HG03103 (cell line): ENCODE data around the gene PSMC4.
"Not testable (repeated sequence)": the region's sequence is repeated elsewhere in the genome, so short reads cannot be mapped to it uniquely, and the experiment has no call there.

Experiments
- ATAC-seq: cut with Tn5 transposase; IDR thresholded peaks from one replicate; pipeline ENCODE4 v1.9.1; 2021; ENCODE audit warnings: low read depth; ENCODE audit not compliant: unreplicated experiment

The PSMC4 gene

DNA sequence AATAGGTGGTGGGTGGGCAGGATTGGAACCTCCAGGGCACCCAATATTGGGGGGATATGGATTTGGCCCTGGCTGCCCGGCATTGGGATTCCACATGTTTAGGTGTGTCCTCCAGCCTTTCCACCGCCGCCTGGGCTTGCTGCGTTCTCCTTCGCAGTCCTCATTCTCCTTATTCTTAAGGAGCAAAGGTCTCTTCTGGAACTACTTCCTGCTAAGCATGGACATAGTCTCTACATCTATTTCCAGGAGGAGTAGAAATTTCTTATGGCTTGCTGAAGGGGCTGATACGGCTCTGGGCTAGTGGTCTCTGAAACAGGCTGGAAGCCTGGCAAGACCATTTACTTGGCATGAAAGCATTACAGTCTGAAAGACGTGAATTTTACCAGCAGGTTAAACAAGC is 27.4 kb upstream of the PSMC4 start:
- ATAC-seq, result no peak

DNA sequence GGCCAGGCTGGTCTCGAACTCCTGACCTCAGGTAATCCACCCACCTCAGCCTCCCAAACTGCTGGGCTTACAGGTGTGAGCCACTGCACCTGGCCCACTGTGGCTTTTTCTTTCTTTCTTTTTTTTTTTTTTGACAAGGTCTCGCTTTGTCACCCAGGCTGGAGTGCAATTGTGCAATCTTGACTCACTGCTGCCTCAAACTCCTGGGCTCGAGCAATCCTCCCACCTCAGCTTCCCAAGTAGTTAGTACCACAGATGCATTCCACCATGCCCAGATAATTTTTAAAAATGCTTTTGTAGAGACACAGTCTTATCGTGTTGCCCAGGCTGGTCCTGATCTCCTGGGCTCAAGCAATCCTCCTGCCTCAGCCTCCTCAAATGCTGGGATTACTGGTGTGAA is 24.4 kb upstream of the PSMC4 start:
- no peak for ATAC-seq

DNA sequence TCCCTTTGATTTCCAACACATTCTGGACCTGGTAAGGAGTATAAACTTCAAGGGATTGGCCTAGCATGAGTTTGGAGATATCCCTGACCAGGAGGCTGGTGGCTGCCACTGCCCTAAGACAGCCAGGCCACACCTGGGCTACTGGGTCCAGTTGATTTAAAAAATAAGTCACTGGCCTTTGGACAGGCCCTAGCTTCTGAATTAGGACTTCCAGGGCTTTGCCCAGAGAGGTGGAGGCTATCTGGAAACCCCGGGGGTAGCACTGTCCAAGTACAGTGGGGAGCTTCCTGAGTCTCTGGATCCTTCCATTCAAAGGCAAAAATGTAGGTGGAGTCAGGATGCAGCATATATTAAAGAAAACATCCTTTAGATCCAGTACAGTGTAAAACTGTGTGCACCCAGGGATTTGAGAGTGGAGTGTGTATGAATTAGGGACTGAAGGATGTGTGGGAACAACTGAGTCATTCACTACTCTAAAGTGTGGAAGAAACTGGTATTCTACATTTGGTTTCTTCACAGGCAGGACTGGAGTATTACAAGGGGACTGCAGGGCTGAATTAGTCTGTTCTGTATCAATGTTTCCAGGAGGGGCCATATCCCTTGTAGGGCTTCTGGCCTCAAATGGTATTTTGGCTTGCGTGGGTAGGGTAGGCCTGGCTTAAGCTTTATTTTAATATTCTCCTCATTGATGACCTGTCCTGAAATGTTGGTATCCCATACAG is 21.8 kb upstream of the PSMC4 start:
- ATAC-seq, result no peak

DNA sequence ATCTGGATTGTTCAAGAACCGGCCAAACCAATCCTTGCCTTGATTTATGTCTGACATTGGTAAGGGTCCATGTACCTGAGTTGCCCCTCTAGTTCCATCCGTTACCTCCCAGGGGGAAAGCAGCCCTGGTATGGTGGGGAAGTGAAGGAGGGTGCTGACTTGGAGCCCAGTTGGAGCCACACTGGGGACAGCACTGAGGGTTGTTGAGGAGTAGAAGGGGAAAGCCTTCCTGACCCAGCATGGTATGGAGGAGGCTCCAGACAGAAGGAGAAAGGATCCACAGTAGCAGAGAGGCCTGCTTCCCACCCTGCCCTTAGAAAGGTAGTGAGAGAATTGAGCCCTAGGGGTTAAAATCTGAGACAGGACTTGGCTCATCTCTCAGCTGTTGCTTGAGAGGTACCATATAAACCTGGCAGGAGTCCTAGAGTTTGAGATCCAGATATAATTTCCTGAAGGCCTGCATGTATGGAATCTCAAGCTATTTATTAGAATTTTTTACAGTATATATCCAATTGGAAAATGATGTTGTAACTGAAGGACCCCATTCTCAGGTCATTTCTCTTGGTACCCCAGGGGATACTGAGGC is 19.8 kb upstream of the PSMC4 start:
- ATAC-seq, result no peak

DNA sequence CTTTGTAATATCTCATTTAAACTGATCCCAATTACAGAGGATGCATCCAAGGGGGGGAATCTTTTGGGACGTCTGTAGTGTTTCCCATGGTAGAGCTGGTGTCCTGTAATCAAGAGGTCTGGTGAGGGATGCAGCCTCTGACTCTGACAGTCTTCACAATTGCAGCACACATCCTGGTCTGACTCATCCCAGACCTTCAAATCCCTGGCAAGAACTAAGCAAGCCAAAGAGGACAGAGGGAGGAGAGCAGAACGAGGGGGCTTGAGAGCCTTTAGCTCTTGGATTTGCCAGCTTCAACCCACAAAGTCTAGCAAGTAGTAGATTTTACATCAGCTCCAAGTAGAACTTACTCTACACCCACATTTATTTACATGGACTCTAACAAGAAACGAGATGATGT is 19.3 kb upstream of the PSMC4 start:
- ATAC-seq, result no peak

DNA sequence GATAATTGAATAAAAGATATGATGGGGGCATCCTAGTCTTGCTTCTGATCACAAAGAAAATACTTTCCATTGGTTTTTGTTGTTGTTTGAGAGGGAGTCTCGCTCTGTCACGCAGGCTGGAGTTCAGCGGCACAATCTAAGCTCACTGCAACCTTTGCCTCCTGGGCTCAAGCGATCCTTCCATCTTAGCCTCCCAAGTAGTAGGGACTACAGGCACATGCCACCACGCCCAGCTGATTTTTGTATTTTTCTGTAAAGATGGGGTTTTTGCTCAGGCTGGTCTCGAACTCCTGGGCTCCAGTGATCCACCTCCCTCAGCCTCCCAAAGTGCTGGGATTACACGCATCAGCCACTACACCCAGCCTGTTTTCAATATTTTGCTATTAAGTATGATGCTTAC is 17.1 kb upstream of the PSMC4 start:
- no peak for ATAC-seq

DNA sequence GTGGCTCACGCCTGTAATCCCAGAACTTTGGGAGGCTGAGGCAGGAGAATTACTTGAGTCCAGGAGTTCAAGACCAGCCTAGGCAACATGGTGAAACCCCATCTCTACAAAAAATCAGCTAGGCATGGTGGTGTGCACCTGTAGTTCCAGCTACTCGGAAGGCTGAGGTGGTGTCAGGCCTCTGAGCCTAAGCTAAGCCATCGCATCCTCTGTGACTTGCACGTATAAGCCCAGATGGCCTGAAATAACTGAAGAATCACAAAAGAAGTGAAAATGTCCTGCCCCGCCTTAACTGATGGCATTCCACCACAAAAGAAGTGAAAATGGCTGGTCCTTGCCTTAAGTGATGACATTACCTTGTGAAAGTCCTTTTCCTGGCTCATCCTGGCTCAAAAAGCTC is 13.1 kb upstream of the PSMC4 start:
- ATAC-seq, result not testable (repeated sequence)

DNA sequence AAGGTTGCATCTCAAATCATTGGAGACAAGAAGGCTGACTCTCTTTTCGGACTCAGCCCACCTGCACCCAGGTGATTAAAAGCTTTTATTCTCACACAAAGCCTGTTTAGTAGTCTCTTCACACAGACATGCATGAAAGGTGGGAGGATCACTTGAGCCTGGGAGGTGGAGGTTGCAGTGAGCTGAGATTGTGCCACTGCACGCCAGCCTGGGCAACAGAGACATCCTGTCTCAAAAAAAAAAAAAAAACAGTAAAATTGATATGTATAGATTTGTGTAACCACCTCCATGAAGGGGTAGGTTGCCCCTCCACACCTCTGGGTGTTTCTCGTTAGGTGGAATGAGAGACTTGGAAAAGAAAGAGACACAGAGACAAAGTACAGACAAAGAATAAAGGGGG is 12.0 kb upstream of the PSMC4 start:
- ATAC-seq, result not testable (repeated sequence)

DNA sequence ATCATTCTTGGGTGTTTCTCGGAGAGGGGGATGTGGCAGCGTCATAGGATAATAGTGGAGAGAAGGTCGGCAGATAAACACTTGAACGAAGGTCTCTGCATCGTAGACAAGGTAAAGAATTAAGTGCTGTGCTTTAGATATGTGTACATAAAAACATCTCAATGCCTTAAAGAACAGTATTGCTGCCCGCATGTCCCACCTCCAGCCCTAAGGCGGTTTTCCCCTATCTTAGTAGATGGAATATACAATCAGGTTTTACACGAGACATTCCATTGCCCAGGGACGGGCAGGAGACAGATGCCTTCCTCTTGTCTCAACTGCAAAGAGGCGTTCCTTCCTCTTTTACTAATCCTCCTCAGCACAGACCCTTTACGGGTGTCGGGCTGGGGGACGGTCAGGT is 11.6 kb upstream of the PSMC4 start:
- ATAC-seq, result not testable (repeated sequence)

DNA sequence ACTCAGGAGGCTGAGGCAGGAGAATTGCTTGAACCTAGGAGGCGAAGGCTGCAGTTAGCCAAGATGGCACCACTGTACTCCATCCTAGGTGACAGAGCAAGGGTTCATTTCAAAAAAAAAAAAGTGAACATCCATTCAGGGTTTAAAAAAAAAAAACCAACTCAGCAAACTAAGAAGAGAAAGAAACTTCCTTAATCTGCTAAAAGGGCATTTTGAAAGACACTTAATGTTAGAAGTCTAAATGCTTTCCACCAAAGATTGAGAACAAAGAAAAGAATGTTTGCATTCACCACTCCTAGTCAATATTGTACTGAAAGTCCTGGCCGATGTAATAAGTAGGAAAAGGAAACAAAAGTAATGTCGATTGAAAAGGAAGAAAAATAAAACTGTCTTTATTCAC is 7.1 kb upstream of the PSMC4 start:
- no peak for ATAC-seq

DNA sequence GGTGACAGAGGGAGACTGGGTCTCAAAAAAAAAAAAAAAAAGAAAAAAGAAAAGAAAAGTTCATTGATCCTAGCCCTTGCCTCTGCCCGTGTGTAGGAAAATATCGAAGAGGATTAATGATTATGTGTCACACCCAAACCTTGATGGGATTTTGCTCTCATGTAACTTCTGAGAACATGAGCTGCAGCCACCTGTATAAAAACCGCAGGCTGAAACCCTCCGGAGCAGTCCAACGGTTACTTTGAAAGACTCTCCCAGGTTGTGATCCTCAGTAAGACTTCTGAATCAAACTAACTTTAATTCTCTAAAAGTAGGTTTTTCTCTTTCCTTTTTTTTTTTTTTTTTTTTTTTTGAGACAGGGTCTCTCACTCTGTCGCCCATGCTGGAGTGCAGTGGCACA is 4.3 kb upstream of the PSMC4 start:
- ATAC-seq, result no peak

DNA sequence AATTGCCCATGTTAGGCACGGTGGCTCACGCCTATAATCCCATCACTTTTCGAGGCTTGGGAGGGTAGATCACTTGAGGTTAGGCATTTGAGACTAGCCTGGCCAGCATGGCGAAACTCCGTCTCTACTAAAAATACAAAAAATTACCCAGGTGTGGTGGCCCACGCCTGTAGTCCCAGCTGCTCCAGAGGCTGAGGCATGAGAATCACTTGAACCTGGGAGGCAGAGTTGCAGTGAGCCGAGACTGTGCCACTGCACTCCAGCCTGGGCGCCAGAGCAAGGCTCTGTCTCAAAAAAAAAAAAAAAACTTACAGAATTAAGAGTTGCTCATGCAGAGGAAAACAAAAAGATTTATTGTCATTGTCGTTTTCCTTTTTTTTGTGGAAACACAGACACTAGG is 3.4 kb upstream of the PSMC4 start:
- ATAC-seq, result no peak

DNA sequence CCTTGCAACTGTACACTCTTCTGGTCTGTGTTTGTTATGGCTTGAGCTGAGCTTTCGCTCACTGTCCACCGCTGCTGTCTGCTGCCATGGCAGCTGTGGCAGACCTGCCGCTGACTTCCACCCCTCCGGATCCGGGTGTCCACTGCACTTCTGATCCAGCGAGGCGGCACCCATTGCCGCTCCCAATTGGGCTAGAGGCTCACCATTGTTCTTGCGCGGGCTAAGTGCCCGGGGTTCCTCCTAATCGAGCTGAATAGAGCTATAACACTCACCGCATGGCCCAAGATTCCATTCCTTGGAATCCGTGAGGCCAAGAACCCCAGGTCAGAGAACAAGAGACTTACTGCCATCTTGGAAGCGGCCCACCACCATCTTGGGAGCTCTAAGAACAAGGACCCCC is 2.2 kb upstream of the PSMC4 start:
- no peak for ATAC-seq

DNA sequence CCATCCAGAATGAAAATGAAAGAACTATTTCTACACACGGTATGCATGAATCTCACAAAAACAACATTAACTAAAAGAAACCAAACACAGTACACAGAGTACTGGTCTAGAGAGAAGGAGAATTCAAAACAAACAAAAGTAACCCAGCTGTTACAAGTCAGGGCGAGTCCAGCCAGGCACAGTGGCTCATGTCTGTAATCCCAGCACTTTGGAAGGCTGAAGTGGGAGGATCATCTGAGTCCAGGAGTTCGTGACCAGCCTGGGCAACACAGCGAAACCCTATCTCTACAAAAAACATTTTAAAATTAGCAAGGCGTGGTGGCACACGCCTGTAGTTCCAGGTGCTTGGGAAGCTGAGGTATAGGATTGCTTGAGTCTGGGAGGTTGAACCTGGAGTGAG is 1.7 kb upstream of the PSMC4 start:
- no peak for ATAC-seq

DNA sequence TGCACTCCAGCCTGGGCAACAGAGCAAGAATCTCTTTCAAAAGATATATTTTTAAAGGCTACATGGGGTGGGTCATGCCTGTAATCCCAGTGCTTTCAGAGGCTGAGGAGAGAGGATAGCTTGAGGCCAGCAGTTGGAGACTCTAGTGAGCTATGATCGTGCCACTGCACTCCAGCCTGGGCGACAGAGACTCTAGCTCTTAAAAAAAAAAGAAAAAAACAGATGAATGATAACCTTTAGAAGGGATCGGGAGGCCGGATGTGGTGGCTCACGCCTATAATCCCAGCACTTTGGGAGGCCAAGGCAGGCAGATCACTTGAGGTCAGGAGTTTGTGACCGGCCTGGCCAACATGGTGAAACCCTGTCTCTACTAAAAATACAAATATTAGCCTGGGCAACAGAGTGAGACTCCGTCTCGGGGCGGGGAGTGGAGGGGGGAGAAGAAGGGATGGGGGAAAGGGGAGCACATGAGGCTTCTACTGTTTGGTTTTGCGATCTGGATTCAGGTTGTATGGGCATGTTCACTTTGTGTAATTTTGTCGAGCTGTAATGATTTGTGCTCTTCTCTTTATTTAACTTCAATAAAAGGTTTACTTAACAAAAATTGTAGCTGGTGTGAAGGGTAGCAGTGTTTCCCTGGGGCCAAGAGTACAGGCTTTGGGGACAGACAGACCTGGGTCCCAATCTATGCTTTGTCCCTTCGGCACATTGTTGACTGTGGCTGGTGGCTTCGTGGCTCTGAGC is 1.1 kb upstream of the PSMC4 start:
- ATAC-seq, result no peak

DNA sequence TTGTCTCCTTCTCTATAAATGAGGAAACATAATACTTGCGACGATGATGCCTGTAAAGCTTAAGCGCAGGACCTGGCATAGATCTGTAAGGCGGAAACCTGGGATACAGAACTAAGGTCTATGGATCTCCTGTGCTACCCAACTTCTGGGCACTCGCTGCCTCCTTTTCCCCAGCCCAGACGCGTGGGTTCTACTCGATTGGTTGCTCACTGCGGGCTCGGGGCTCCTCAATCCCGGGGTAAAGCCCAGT is 615 bp upstream of the PSMC4 start:
- no peak for ATAC-seq

DNA sequence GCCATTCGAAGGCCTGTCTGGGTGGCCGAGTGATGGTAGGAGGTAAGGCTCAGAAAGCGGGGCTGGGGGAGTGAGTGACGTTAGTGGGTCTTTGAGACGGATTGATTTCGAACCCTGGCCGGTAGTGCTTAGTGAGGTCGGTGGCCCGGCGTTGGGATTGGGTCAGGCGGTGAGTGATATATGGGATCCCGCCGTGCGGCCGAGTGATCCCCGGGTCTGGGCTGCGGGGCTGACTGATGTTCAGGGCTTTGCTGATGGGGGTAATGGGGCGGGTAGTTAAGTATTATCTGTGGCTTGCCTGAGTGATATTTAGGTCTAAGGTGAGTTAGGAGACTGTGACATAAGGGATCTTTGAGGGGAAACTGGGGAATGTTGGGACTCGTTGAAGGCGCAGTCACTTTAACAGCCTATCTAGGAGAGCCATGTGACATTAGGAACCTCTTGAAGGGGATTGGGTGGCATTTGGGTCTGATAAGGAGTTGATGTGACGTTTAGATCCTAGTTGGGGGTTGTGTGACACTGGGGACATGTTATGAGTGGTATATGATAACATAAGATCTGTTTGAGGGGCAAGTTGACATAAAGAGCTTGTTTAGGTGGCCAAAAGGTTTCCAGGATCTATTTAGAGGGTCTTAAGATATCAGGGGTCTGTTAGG is 543 bp downstream of the PSMC4 start:
- no peak for ATAC-seq

DNA sequence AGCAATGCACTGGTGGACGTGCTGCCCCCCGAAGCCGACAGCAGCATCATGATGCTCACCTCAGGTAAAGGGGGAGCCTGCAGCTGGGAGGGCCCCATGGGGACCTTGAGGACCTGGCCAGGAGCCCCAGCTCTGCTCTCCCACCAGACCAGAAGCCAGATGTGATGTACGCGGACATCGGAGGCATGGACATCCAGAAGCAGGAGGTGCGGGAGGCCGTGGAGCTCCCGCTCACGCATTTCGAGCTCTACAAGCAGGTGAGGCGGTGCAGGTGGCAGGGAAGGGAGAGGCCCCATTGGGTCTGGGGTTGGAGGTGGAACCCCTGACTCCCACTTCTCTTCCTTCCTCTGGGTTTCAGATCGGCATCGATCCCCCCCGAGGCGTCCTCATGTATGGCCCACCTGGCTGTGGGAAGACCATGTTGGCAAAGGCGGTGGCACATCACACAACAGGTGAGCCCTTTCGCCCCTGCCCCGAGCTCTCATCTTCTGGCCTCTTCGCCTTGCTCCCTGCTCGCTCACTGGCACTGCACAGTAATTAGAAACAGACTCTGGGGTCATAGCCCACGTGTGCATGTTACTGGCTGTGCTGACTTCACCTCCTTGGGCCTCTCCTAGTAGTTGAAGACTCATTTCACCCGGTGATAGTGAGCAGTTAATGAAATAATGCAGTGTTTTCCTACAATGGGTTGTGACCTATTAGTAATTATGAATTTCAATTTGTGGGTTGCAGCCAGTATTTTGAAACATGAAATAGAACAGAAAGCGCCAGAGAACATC is 3.6 kb downstream of the PSMC4 start:
- ATAC-seq, result no peak

DNA sequence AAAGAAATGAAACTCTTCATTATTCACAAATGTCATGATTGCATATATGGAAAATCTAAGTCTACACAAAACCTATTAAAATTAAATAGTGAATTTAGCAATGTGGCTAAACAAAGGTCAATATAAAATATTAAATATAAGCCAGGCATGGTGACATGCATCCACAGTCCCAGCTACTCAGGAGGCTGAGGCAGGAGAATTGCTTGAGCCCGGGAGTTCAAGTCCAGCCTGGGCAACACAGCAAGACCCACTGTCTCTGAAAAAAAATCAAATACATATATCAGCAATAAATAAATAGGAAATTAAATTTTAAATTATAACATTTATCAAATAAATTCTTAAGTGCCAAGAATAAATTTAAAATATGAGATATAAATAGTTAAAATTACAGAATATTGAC is 11.9 kb downstream of the PSMC4 start:
- ATAC-seq, result no peak

DNA sequence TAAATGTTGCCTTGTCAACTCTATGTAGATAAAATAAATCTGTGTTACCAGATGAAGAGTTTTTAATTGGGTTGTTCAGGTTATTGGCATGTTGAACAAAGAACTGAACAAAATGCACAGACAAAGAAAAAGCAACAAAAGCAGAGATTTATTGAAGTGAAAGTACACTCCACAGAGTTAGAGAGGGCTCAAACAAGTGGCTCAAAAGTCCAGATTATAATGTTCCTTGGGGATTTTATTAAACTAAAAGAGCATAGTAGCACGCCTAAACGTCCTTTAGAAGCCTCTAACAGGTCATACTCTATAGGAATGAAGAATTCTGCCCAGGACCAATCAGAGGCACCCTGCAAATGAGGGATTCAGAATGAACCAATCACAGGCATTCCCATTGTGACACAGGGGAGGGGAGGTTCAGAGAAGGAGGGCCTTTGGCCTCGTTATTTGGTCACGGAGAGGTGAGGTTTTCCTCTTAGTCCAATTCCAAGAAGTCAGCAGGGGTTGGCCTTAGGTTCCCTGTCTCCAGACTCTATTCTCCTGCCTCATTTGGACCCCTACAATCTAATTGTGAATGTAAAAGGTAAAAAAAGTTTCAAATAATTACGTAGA is 12.8 kb downstream of the PSMC4 start:
- ATAC-seq, result no peak

DNA sequence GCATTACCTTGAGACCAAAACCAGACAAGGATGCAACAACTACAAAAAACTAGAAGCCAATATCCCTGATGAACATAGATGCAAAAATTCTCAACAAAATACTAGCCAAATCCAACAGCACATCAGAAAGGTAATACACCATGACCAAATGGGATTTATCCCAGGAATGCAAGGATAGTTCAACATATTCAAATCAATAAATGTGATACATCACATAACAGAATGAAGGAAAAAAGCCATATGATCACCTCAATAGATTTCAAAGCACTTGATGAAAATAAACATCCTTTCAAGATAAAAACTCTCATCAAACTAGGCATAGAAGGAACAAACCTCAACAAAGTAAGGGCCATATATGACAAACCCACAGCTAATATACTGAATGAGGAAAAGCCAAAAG is 15.7 kb downstream of the PSMC4 start:
- ATAC-seq, result no peak
